ENCODE measurements around the gene CPVL. TPM values are rescaled to one million over a fixed set of nuclear protein-coding genes. Genes with fewer than 3 reads are reported as not detected.

The CPVL gene
- total and polyA plus RNA-seq, 3 experiments from 2014 or later = 1.0 to 1.3 TPM; not detected in 1

GRCh38 chr7:29127527-29127926 lies 18.8 kb downstream of the CPVL start:
- Mint-ChIP-seq H3K9me3 (no peaks in the 10 kb centered on the region), H3K4me3 (no peak overlapping the region), H3K36me3 (no peaks in the 10 kb centered on the region), H3K4me1 (no peaks in the 10 kb centered on the region), H3K27ac (no peak overlapping the region), H3K27me3 (peaks cover 0 to 18% of the 10 kb centered on the region in 2 donors)
- POLR2A ChIA-PET = no interaction called here
- no peaks in the 10 kb centered on the region for H3K9me3 ChIP-seq (ENCODE audit: low read length)
- no peak overlapping the region for H3K27ac ChIP-seq (ENCODE audit: low read depth, low read length)
- CTCF ChIA-PET = no interaction called here
- no peaks in the 10 kb centered on the region for H3K36me3 ChIP-seq (ENCODE audit: insufficient read depth, low read length)
- no peaks in the 10 kb centered on the region for H3K27me3 ChIP-seq (ENCODE audit: insufficient read depth, low read length, poor library complexity, severe bottlenecking)
- H3K4me3 ChIP-seq (ENCODE audit: low read length) = no peak overlapping the region
- DNase-seq = no peak
- H3K4me1 ChIP-seq (ENCODE audit: insufficient read depth, low read length) = no peaks in the 10 kb centered on the region

GRCh38 chr7:29126804-29127203 lies 19.5 kb downstream of the CPVL start:
- POLR2A ChIA-PET = no interaction called here
- peaks cover 0 to 14% of the 10 kb centered on the region in 2 donors for H3K27me3 Mint-ChIP-seq
- DNase-seq = no peak
- no peaks in the 10 kb centered on the region for H3K27me3 ChIP-seq (ENCODE audit: insufficient read depth, low read length, poor library complexity, severe bottlenecking)
- H3K27ac ChIP-seq (ENCODE audit: low read depth, low read length) = no peak overlapping the region
- H3K4me1 ChIP-seq (ENCODE audit: insufficient read depth, low read length) = no peaks in the 10 kb centered on the region
- no peaks in the 10 kb centered on the region for H3K36me3 Mint-ChIP-seq
- no peaks in the 10 kb centered on the region for H3K9me3 Mint-ChIP-seq
- CTCF ChIA-PET = interaction anchor here (1.8 kb wide), 1 partner anchor 10 kb away, joined by 3 read pairs; no protein-coding TSS in a partner anchor
- no peaks in the 10 kb centered on the region for H3K4me1 Mint-ChIP-seq
- no peaks in the 10 kb centered on the region for H3K9me3 ChIP-seq (ENCODE audit: low read length)
- H3K36me3 ChIP-seq (ENCODE audit: insufficient read depth, low read length) = no peaks in the 10 kb centered on the region
- H3K4me3 ChIP-seq (ENCODE audit: low read length) = no peak overlapping the region
- H3K4me3 Mint-ChIP-seq = no peak overlapping the region
- H3K27ac Mint-ChIP-seq = no peak overlapping the region

GRCh38 chr7:29123626-29124190 lies 22.6 kb downstream of the CPVL start:
- Histone ChIP-seq H3K36me3 (ENCODE audit: insufficient read depth, low read length) (no peaks in the 10 kb centered on the region), H3K4me1 (ENCODE audit: insufficient read depth, low read length) (no peaks in the 10 kb centered on the region), H3K9me3 (ENCODE audit: low read length) (no peaks in the 10 kb centered on the region), H3K27ac (ENCODE audit: low read depth, low read length) (no peak overlapping the region), H3K4me3 (ENCODE audit: low read length) (no peak overlapping the region), H3K27me3 (ENCODE audit: insufficient read depth, low read length, poor library complexity, severe bottlenecking) (no peaks in the 10 kb centered on the region)
- no peak for DNase-seq
- POLR2A ChIA-PET = no interaction called here
- CTCF ChIA-PET = no interaction called here
- Mint-ChIP-seq H3K4me1 (no peaks in the 10 kb centered on the region), H3K36me3 (no peaks in the 10 kb centered on the region), H3K27me3 (peaks cover 0 to 9% of the 10 kb centered on the region in 2 donors), H3K27ac (no peak overlapping the region), H3K4me3 (no peak overlapping the region), H3K9me3 (no peaks in the 10 kb centered on the region)

- Mint-ChIP-seq H3K36me3 (no peaks in the 10 kb centered on the region), H3K4me1 (no peaks in the 10 kb centered on the region), H3K27ac (no peak overlapping the region), H3K4me3 (no peak overlapping the region), H3K27me3 (peaks cover 0 to 9% of the 10 kb centered on the region in 2 donors), H3K9me3 (no peaks in the 10 kb centered on the region)
- CTCF ChIA-PET = no interaction called here
- Histone ChIP-seq H3K9me3 (ENCODE audit: low read length) (no peaks in the 10 kb centered on the region), H3K27me3 (ENCODE audit: insufficient read depth, low read length, poor library complexity, severe bottlenecking) (no peaks in the 10 kb centered on the region), H3K36me3 (ENCODE audit: insufficient read depth, low read length) (no peaks in the 10 kb centered on the region), H3K27ac (ENCODE audit: low read depth, low read length) (no peak overlapping the region), H3K4me1 (ENCODE audit: insufficient read depth, low read length) (no peaks in the 10 kb centered on the region), H3K4me3 (ENCODE audit: low read length) (no peak overlapping the region)
- no peak for DNase-seq
- POLR2A ChIA-PET = no interaction called here
Observed at GRCh38 chr7:29122759-29123158, 23.6 kb downstream of the CPVL start.

- no peak overlapping the region for H3K27ac Mint-ChIP-seq
- POLR2A ChIA-PET = no interaction called here
- Histone ChIP-seq H3K27ac (ENCODE audit: low read depth, low read length) (no peak overlapping the region), H3K27me3 (ENCODE audit: insufficient read depth, low read length, poor library complexity, severe bottlenecking) (no peaks in the 10 kb centered on the region), H3K9me3 (ENCODE audit: low read length) (no peaks in the 10 kb centered on the region), H3K36me3 (ENCODE audit: insufficient read depth, low read length) (no peaks in the 10 kb centered on the region), H3K4me3 (ENCODE audit: low read length) (no peak overlapping the region), H3K4me1 (ENCODE audit: insufficient read depth, low read length) (no peaks in the 10 kb centered on the region)
- no peaks in the 10 kb centered on the region for H3K9me3 Mint-ChIP-seq
- no peaks in the 10 kb centered on the region for H3K4me1 Mint-ChIP-seq
- no peaks in the 10 kb centered on the region for H3K36me3 Mint-ChIP-seq
- H3K4me3 Mint-ChIP-seq = no peak overlapping the region
- DNase-seq = no peak
- CTCF ChIA-PET = no interaction called here
- H3K27me3 Mint-ChIP-seq = peaks cover 0 to 9% of the 10 kb centered on the region in 2 donors
Observed at GRCh38 chr7:29122081-29122480, 24.3 kb downstream of the CPVL start.

- ChIA-PET CTCF (interaction anchor here (0.7 kb wide), 1 partner anchor 10 kb away, joined by 3 read pairs; no protein-coding TSS in a partner anchor), POLR2A (no interaction called here)
- Mint-ChIP-seq H3K9me3 (no peaks in the 10 kb centered on the region), H3K27ac (no peak overlapping the region), H3K27me3 (peaks cover 0 to 9% of the 10 kb centered on the region in 2 donors), H3K4me3 (no peak overlapping the region), H3K4me1 (no peaks in the 10 kb centered on the region), H3K36me3 (no peaks in the 10 kb centered on the region)
- H3K27me3 ChIP-seq (ENCODE audit: insufficient read depth, low read length, poor library complexity, severe bottlenecking) = no peaks in the 10 kb centered on the region
- no peak overlapping the region for H3K4me3 ChIP-seq (ENCODE audit: low read length)
- DNase-seq = no peak
- no peaks in the 10 kb centered on the region for H3K4me1 ChIP-seq (ENCODE audit: insufficient read depth, low read length)
- H3K36me3 ChIP-seq (ENCODE audit: insufficient read depth, low read length) = no peaks in the 10 kb centered on the region
- no peaks in the 10 kb centered on the region for H3K9me3 ChIP-seq (ENCODE audit: low read length)
- no peak overlapping the region for H3K27ac ChIP-seq (ENCODE audit: low read depth, low read length)
Observed at GRCh38 chr7:29120955-29121354, 25.4 kb downstream of the CPVL start.

GRCh38 chr7:29119538-29119937 lies 26.8 kb downstream of the CPVL start:
- Mint-ChIP-seq H3K27ac (no peak overlapping the region), H3K36me3 (no peaks in the 10 kb centered on the region), H3K4me1 (no peaks in the 10 kb centered on the region), H3K9me3 (no peaks in the 10 kb centered on the region), H3K27me3 (peaks cover 3 to 16% of the 10 kb centered on the region in 2 donors), H3K4me3 (no peak overlapping the region)
- Histone ChIP-seq H3K4me1 (ENCODE audit: insufficient read depth, low read length) (no peaks in the 10 kb centered on the region), H3K36me3 (ENCODE audit: insufficient read depth, low read length) (no peaks in the 10 kb centered on the region), H3K4me3 (ENCODE audit: low read length) (no peak overlapping the region), H3K27me3 (ENCODE audit: insufficient read depth, low read length, poor library complexity, severe bottlenecking) (no peaks in the 10 kb centered on the region), H3K27ac (ENCODE audit: low read depth, low read length) (no peak overlapping the region), H3K9me3 (ENCODE audit: low read length) (no peaks in the 10 kb centered on the region)
- CTCF ChIA-PET = no interaction called here
- no peak for DNase-seq
- POLR2A ChIA-PET = no interaction called here

- Histone ChIP-seq H3K4me3 (ENCODE audit: low read length) (no peak overlapping the region), H3K27me3 (ENCODE audit: insufficient read depth, low read length, poor library complexity, severe bottlenecking) (no peaks in the 10 kb centered on the region), H3K36me3 (ENCODE audit: insufficient read depth, low read length) (no peaks in the 10 kb centered on the region), H3K27ac (ENCODE audit: low read depth, low read length) (no peak overlapping the region), H3K4me1 (ENCODE audit: insufficient read depth, low read length) (no peaks in the 10 kb centered on the region), H3K9me3 (ENCODE audit: low read length) (no peaks in the 10 kb centered on the region)
- peaks cover 8 to 23% of the 10 kb centered on the region in 2 donors for H3K27me3 Mint-ChIP-seq
- DNase-seq = no peak
- POLR2A ChIA-PET = no interaction called here
- no peaks in the 10 kb centered on the region for H3K36me3 Mint-ChIP-seq
- peak overlapping the region in 1 of 8 donors; percentile 35 for H3K27ac Mint-ChIP-seq
- H3K4me1 Mint-ChIP-seq = peaks cover 7 to 11% (median 8%) of the 10 kb centered on the region in 3 donors
- CTCF ChIA-PET = interaction anchor here (0.6 kb wide), 1 partner anchor 10 kb away, joined by 3 read pairs; no protein-coding TSS in a partner anchor
- H3K4me3 Mint-ChIP-seq = no peak overlapping the region
- H3K9me3 Mint-ChIP-seq = no peaks in the 10 kb centered on the region
Observed at GRCh38 chr7:29116361-29117200, 29.8 kb downstream of the CPVL start.

Data from CD8-positive, alpha-beta memory T cell (primary cell).